Neuronal stem cell (in vitro differentiated cells): ENCODE measurements around the gene FAF1.

Experiments used
- DNase-seq: peaks from one replicate; pipeline ENCODE4 v3.0.0-alpha.2; 2013; ENCODE audit warnings: low spot score
- H2AFZ ChIP-seq: one replicate; pipeline ENCODE4 v1.6.1; 2013; ENCODE audit warnings: mild to moderate bottlenecking, low read length, inconsistent platforms
- H2AK5ac ChIP-seq: 2 replicates; pipeline ENCODE4 v1.6.1; 2013; ENCODE audit warnings: low read depth, mild to moderate bottlenecking, inconsistent platforms, low read length, moderate library complexity, mixed read lengths
- H2BK120ac ChIP-seq: 2 replicates; pipeline ENCODE4 v1.6.1; 2013; ENCODE audit warnings: low read depth, mild to moderate bottlenecking, inconsistent platforms, low read length, moderate library complexity, mixed read lengths
- H2BK12ac ChIP-seq: one replicate; pipeline ENCODE4 v1.6.1; 2013; ENCODE audit warnings: low read length, inconsistent platforms
- H2BK15ac ChIP-seq: 2 replicates; pipeline ENCODE4 v1.6.1; 2013; ENCODE audit warnings: mild to moderate bottlenecking, low read length, inconsistent platforms, mixed read lengths
- H2BK5ac ChIP-seq: one replicate; pipeline ENCODE4 v1.6.1; 2013; ENCODE audit warnings: inconsistent platforms, mild to moderate bottlenecking, low read length, moderate library complexity
- H3K14ac ChIP-seq: one replicate; pipeline ENCODE4 v1.6.1; 2013; ENCODE audit warnings: low read length, inconsistent platforms
- H3K18ac ChIP-seq: 2 replicates; pipeline ENCODE4 v1.6.1; 2013; ENCODE audit warnings: low read length, inconsistent platforms
- H3K23ac ChIP-seq: 2 replicates; pipeline ENCODE4 v1.6.1; 2013; ENCODE audit warnings: low read depth, mild to moderate bottlenecking, mixed read lengths, low read length, inconsistent platforms; ENCODE audit not compliant: poor library complexity
- H3K27ac ChIP-seq: replicated peaks from 3 replicates; pipeline ENCODE4 v1.5.1; 2013; ENCODE audit warnings: low read length, inconsistent platforms
- H3K27me3 ChIP-seq, 3 experiments: 2 replicates each; pipeline ENCODE4 v1.6.1; 2013; ENCODE audit warnings: low read length in 3 of 3, mild to moderate bottlenecking in 2 of 3, inconsistent platforms in 1 of 3, low read depth in 1 of 3, mixed read lengths in 1 of 3, moderate library complexity in 1 of 3; ENCODE audit not compliant: control insufficient read depth in 3 of 3, insufficient read depth in 3 of 3
- H3K36me3 ChIP-seq, 2 donors: replicated peaks in 1 of 2; 2 replicates each; pipeline ENCODE4 v1.6.1; 2013; ENCODE audit warnings: low read length in 2 of 2; ENCODE audit not compliant: control insufficient read depth in 2 of 2, insufficient read depth in 2 of 2
- H3K4ac ChIP-seq: 2 replicates; pipeline ENCODE4 v1.6.1; 2013; ENCODE audit warnings: inconsistent platforms, mild to moderate bottlenecking, low read length, moderate library complexity
- H3K4me1 ChIP-seq, 2 donors: 1 replicate in 1 of 2; 2 replicates in 1 of 2; pipeline ENCODE4 v1.6.1; 2013; ENCODE audit warnings: low read length in 2 of 2, low read depth in 1 of 2; ENCODE audit not compliant: control insufficient read depth in 2 of 2, insufficient read depth in 1 of 2
- H3K4me2 ChIP-seq: one replicate; pipeline ENCODE4 v1.6.1; 2013; ENCODE audit warnings: mild to moderate bottlenecking, low read length, inconsistent platforms; ENCODE audit not compliant: insufficient read depth, poor library complexity, severe bottlenecking
- H3K4me3 ChIP-seq, 2 donors: 2 replicates each; pipeline ENCODE4 v1.5.1; 2013; ENCODE audit warnings: low read length in 2 of 2, mild to moderate bottlenecking in 2 of 2, inconsistent platforms in 1 of 2, moderate library complexity in 1 of 2
- H3K79me1 ChIP-seq: one replicate; pipeline ENCODE4 v1.6.1; 2013; ENCODE audit warnings: low read depth, mild to moderate bottlenecking, inconsistent platforms, low read length, moderate library complexity
- H3K9ac ChIP-seq: one replicate; pipeline ENCODE4 v1.6.1; 2013; ENCODE audit warnings: mild to moderate bottlenecking, low read depth, low read length, inconsistent platforms; ENCODE audit not compliant: poor library complexity
- H3K9me3 ChIP-seq, 2 donors: replicated peaks in 1 of 2; 2 replicates each; pipeline versions ENCODE3 to v1.6.1; 2013; ENCODE audit warnings: low read length in 2 of 2, mild to moderate bottlenecking in 2 of 2, inconsistent platforms in 1 of 2, low read depth in 1 of 2, mixed read lengths in 1 of 2, moderate library complexity in 1 of 2; ENCODE audit not compliant: control insufficient read depth in 2 of 2, insufficient read depth in 1 of 2
- H4K8ac ChIP-seq: one replicate; pipeline ENCODE4 v1.6.1; 2013; ENCODE audit warnings: low read depth, mild to moderate bottlenecking, inconsistent platforms, low read length, moderate library complexity
- H4K91ac ChIP-seq: one replicate; pipeline ENCODE4 v1.6.1; 2013; ENCODE audit warnings: low read length, low read depth, mild to moderate bottlenecking, inconsistent platforms; ENCODE audit not compliant: poor library complexity
- WGBS, 2 donors: extraction: QIAGEN DNeasy Blood & Tissue Kit; methylation state at CpG; one replicate each; pipeline ENCODE4 v1.1.7; 2013; ENCODE audit warnings: missing lambda C conversion rate in 2 of 2, mixed read lengths in 1 of 2; ENCODE audit not compliant: insufficient read length in 2 of 2, insufficient replicate concordance in 1 of 2; ENCODE audit errors: extremely low coverage in 2 of 2; 5-methylcytosine and 5-hydroxymethylcytosine counted together

FAF1 gene

GRCh38 chr1:50995651-50996050 lies 35.6 kb upstream of the FAF1 start:
- Histone ChIP-seq H3K9ac (no peak overlapping the region), H3K27me3 (peaks cover 0 to 7% (median 0%) of the 10 kb centered on the region in 3 experiments), H3K18ac (no peak overlapping the region), H3K9me3 (no peaks in the 10 kb centered on the region), H2BK15ac (no peak overlapping the region), H3K23ac (no peak overlapping the region), H3K4me3 (no peak overlapping the region), H4K91ac (no peak overlapping the region), H3K14ac (no peak overlapping the region), H2AK5ac (no peak overlapping the region), H3K27ac (no peak overlapping the region), H2BK12ac (no peak overlapping the region), H4K8ac (no peak overlapping the region), H2BK5ac (no peak overlapping the region), H3K79me1 (no peaks in the 10 kb centered on the region), H2BK120ac (no peak overlapping the region), H3K36me3 (no peaks in the 10 kb centered on the region), H2AFZ (no peak overlapping the region), H3K4me2 (no peak overlapping the region), H3K4me1 (no peaks in the 10 kb centered on the region), H3K4ac (no peak overlapping the region)
- WGBS, 2 donors, result no CpG with 5 or more reads among the region's 1 CpG
- DNase-seq, result no peak

DNA sequence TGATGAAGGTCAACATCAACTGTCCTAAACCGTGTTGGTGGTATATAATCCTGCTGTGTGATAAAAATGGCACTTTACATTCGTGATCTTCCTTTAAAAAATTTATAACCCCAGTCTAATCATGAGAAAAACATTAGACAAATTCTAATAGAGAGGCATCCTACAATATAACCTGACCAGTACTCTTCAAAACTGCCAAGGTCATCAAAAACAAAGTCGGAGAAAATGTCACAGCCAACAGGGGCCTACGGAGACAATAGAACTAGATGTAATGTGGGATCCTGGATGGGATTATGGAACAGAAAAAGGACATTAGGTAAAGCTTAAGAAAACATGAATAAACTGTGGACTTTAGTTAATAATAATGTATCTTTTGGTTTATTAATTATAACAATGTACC lies 34.9 kb upstream of the FAF1 start:
- Histone ChIP-seq H3K9me3 (no peaks in the 10 kb centered on the region), H2BK12ac (no peak overlapping the region), H2AK5ac (no peak overlapping the region), H2AFZ (no peak overlapping the region), H2BK15ac (no peak overlapping the region), H3K14ac (no peak overlapping the region), H3K79me1 (no peaks in the 10 kb centered on the region), H3K27ac (no peak overlapping the region), H2BK120ac (no peak overlapping the region), H4K91ac (no peak overlapping the region), H3K27me3 (peaks cover 0 to 7% (median 0%) of the 10 kb centered on the region in 3 experiments), H3K4ac (no peak overlapping the region), H3K4me1 (no peaks in the 10 kb centered on the region), H3K4me2 (no peak overlapping the region), H4K8ac (no peak overlapping the region), H3K9ac (no peak overlapping the region), H2BK5ac (no peak overlapping the region), H3K4me3 (no peak overlapping the region), H3K36me3 (no peaks in the 10 kb centered on the region), H3K18ac (no peak overlapping the region), H3K23ac (no peak overlapping the region)
- no CpG with 5 or more reads among the region's 4 CpGs for WGBS, 2 donors
- DNase-seq, result no peak

GRCh38 chr1:50993645-50994044 lies 33.6 kb upstream of the FAF1 start:
- H2BK12ac ChIP-seq, result no peak overlapping the region
- DNase-seq, result no peak
- no peak overlapping the region for H2BK15ac ChIP-seq

GRCh38 chr1:50992532-50993318 lies 32.7 kb upstream of the FAF1 start:
- H2BK5ac ChIP-seq, result no peak overlapping the region
- no peak overlapping the region for H3K4me2 ChIP-seq
- no peaks in the 10 kb centered on the region for H3K36me3 ChIP-seq
- H3K9ac ChIP-seq, result no peak overlapping the region
- no peak for DNase-seq
- WGBS, 2 donors, result no CpG with 5 or more reads among the region's 3 CpGs
- H3K4me1 ChIP-seq, result no peaks in the 10 kb centered on the region
- H2AK5ac ChIP-seq, result no peak overlapping the region
- H2BK12ac ChIP-seq, result no peak overlapping the region
- H3K9me3 ChIP-seq, result no peaks in the 10 kb centered on the region
- H3K14ac ChIP-seq, result no peak overlapping the region
- no peaks in the 10 kb centered on the region for H3K79me1 ChIP-seq
- no peak overlapping the region for H4K91ac ChIP-seq
- no peak overlapping the region for H2BK15ac ChIP-seq
- H2AFZ ChIP-seq, result no peak overlapping the region
- no peak overlapping the region for H3K4ac ChIP-seq
- H3K23ac ChIP-seq, result no peak overlapping the region
- H2BK120ac ChIP-seq, result no peak overlapping the region
- no peak overlapping the region for H3K4me3 ChIP-seq
- H3K27ac ChIP-seq, result no peak overlapping the region
- no peak overlapping the region for H4K8ac ChIP-seq
- H3K18ac ChIP-seq, result no peak overlapping the region
- H3K27me3 ChIP-seq, result peaks cover 0 to 7% (median 0%) of the 10 kb centered on the region in 3 experiments

More at GRCh38 chr1:50993645-50994044, 33.6 kb upstream of the FAF1 start:
- Histone ChIP-seq H2AFZ (no peak overlapping the region), H3K23ac (no peak overlapping the region), H3K14ac (no peak overlapping the region), H3K4me1 (no peaks in the 10 kb centered on the region), H2BK120ac (no peak overlapping the region), H4K8ac (no peak overlapping the region), H3K18ac (no peak overlapping the region), H2BK5ac (no peak overlapping the region), H3K27ac (no peak overlapping the region), H4K91ac (no peak overlapping the region), H3K9me3 (no peaks in the 10 kb centered on the region), H3K4me2 (no peak overlapping the region), H3K27me3 (peaks cover 0 to 7% (median 0%) of the 10 kb centered on the region in 3 experiments), H3K9ac (no peak overlapping the region), H3K4ac (no peak overlapping the region), H3K79me1 (no peaks in the 10 kb centered on the region), H3K36me3 (no peaks in the 10 kb centered on the region), H3K4me3 (no peak overlapping the region), H2AK5ac (no peak overlapping the region)
- no CpG with 5 or more reads among the region's 3 CpGs for WGBS, 2 donors
